HL-60/S4 treated with phorbol 12-myristate 13-acetate at 8.2 ng/mL for 4 days and 3 days (cell line): Measurements from ENCODE around the gene PHF21A.

Experiments used
- in situ Hi-C: fragments of 300-500 bp; cut with MboI; formaldehyde crosslinking; loops from 2 replicates; pipeline ENCODE4 v1.15.0; 2022; ENCODE audit warnings: low sequenced_read_pairs

Gene PHF21A

DNA sequence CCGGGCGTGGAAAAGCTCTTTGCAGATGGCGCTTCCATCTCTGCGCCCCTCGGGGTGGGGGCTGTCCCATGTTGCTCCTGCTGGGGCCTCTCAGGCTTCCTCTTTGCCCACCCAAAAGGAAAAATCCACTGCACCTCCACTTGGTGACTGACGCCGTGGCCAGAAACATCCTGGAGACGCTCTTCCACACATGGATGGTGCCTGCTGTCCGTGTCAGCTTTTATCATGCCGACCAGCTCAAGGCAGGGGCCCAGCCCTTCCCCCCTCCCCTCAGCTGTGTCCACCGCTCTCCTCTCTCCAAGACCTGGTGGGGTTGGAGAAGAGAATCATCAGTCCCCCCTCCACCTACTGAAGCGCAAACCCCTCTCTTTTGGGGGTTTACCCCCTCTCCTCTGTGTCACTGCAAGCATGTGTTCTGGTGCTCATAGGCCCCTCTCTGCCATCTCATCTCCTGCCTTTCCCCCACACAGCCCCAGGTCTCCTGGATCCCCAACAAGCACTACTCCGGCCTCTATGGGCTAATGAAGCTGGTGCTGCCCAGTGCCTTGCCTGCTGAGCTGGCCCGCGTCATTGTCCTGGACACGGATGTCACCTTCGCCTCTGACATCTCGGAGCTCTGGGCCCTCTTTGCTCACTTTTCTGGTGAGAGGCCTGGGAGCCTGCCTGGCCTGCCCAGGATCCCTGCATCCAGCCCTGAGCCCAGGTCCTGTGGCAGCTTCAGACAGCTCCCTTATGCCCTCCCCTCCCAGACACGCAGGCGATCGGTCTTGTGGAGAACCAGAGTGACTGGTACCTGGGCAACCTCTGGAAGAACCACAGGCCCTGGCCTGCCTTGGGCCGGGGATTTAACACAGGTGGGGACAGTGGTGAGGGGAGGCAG, 197.0 kb downstream of the PHF21A start:
- in situ Hi-C loops: no loop called here

GRCh38 chr11:45922425-45923082, 198.7 kb downstream of the PHF21A start, which contains the start of gene LARGE2:
Gene LARGE2, plus strand, starts transcription at chr11:45922656. Its CDS starts 227 bp downstream, at chr11:45922883.
- in situ Hi-C loops: no loop called here

DNA sequence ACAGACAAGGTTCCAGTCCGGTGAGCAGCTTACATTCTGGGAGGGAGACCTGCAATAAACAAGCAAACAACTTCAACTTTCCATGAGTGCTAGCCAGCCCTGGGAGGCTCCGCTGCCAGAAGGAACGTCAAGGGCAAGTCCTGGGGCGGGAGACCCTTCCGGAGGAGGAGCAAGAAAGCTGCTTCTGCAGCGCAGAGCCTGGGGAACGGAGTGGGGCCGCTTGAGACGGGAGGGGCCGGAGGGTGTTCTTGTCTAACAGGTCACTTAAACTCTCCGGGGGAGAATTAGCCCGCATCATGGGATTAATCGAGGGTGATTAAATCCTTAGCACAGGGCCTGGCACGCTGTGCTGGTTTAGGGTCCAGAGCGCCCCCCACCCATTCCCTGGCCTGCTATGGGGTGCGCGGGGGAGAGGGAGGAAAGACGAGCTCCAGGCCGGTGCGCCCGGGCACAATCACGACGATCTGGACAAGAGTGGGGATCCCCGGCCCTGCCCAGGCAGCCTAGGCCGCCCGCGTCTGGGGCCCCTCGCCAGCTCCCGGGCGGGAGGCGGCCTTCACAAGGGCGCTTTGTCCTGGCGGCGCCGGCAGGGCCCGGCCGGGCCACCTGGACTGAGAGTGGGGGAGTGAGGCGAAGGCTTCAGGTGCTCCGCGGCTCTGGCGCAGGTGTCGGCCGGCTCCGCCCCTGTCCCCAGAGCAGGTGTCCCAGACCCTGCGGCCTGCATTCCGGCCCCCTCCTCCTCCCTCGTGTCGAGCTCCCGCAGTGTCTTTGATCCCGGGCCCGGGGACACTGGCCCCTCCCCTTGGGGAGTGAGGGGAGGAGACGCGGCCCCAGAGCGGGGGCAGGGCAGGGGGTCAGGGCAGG, 199.5 kb downstream of the PHF21A start:
- in situ Hi-C loops: no loop called here

DNA sequence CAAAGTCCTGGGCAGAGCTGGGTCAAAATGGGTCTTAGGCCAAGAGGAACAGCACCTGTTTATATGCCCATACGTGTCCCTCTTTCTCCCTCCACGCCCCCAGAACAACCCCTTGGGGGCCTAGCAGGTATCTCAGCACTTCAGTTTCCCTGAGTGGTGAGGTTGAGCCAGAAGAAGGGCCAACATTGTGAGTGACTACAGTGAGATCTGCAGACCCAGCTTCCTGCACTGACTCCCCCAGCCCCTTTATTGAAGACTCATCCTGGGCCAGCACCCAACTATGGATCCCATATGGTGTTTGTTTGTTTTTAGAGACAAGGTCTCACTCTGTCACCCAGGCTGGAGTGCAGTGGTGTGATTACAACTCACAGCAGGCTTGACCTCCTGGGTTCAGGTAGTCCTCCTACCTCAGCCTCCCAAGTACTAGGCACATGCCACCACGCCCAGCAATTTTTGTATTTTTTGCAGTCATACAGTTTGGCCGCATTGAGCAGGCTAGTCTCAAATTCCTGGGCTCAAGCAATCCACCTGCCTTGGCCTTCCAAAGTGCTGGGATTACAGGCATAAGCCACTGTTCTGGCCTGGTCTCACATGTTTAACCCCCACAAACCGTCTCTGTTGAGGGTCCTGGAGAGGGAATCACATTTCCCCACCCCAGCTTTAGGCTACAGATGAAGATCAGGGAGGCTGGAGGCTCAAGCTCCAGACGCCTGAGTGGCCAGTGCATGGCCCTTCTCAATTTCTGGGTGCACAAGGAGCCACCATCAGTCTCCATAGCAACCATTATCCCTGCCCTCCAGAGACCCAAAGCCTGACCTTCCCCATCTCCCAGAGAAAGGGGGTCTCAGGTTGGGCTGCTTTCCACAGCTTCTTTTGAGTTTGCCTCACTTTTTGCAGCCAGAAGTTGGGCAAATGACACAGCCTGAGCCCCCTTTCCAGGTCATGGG, 200.4 kb downstream of the PHF21A start:
- in situ Hi-C loops: no loop called here

DNA sequence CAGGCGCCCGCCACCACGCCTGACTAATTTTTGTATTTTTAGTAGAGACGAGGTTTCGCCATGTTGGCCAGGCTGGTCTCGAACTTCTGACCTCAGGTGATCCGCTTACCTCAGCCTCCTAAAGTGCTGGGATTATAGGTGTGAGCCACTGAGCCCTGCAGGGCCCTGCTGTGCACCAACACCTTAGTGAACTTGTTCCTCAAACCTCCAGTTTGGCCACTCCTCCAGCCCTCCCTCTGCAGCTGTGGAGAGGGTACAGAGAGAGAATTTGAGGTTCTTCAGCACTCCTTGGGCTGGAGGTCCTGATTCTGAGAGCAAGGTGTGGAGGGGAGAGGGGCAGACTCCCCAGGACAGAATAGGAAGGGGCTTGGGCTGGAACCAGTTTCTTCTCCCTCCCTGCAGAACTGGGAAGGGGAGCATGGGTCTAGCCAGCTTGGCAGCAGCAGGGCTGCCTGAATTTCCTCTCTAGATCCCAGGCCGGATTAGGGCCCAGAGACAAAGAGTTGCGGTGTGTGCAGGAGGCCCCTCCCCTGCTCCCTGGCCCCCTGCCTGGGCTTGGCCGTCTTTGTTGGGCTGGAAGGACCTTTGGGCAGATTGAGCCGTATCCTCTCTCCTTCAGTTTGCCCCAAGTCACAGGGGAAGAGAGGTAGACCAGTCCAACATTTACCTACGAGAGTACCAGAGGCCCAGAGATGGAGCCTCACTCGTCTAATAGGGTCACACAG, 201.3 kb downstream of the PHF21A start:
- in situ Hi-C loops: no loop called here

GRCh38 chr11:45918962-45919675, 202.1 kb downstream of the PHF21A start:
- in situ Hi-C loops: no loop called here

- in situ Hi-C loops: no loop called here
Observed at GRCh38 chr11:45918331-45918941, 202.8 kb downstream of the PHF21A start.

- in situ Hi-C loops: no loop called here
Observed at GRCh38 chr11:45917623-45918330, 203.5 kb downstream of the PHF21A start, which contains the start of gene PEX16. Gene PEX16, minus strand, starts transcription at chr11:45917877. Its CDS starts 66 bp downstream, at chr11:45917811.

GRCh38 chr11:45917286-45917622, 204.0 kb downstream of the PHF21A start:
- in situ Hi-C loops: no loop called here

- in situ Hi-C loops: no loop called here
Observed at GRCh38 chr11:45915446-45915845, 205.8 kb downstream of the PHF21A start.

- in situ Hi-C loops: no loop called here
Observed at GRCh38 chr11:45913942-45914635, 207.2 kb downstream of the PHF21A start.

- in situ Hi-C loops: no loop called here
Observed at GRCh38 chr11:45913514-45913913, 207.7 kb downstream of the PHF21A start.

DNA sequence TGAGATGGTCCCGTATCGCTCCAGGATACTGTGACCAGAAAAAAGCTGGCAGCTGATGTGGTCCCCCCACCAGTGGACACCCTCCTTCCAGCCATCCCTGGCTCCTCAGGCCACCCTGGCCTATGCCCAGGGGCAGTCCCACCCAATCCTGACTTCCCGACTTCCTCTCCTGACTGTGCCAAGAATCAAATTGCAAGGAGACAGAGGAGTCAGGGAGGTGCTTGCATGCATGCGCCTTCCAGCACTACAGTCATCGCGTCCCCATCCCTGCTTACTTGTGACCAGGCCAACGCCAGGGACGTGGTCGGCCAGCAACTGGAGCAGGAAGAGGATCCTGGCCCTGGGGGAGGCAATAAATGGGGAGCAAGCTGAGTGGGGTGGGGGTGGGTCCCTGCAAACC, 210.6 kb downstream of the PHF21A start:
- in situ Hi-C loops: no loop called here

DNA sequence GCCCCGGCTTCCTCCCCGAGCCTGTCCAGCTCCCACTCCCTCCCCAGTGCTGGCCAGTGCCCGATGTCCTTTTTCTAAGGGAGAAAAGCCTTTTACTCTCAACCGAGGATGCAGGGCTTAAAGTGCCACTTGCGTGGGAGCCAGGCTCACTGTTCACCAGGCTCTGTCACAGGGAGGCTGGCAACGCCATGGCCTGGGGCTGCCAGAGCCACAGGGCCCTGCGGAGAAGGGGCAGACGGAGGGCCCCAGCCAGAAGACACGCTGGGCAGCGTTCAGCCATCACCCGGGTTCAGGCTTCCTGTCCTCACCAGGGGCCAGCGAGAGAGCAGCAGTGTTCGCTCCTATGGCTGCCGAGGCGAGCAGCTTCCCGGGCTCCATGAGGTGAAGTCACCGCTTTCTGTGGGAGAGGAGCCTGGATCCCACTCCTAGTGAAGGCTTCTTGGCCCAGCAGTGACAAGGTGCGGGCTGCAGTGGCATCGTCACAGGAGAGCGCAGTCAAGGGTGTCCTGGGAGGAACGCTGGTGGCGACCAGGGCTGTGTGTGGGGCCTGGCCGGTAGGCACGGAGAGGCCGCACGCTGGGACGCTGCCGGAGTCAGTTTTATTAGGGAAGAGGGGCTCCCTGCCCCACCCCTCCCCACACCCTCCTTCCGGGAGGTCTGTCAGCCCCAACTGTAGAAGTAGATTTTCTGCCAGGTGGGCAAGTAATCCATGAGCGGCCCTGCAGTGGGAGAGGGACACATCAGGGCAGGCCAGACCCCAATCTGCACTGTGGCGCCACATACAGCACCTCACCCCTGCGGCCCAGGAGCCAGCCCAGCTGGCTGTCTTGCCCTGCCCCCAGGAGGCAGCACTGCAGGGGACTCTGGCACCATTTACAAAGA, 211.4 kb downstream of the PHF21A start:
- in situ Hi-C loops: no loop called here

- in situ Hi-C loops: no loop called here
Observed at GRCh38 chr11:45907911-45908370, 213.3 kb downstream of the PHF21A start.

GRCh38 chr11:45906965-45907611, 214.2 kb downstream of the PHF21A start, which contains the start of gene FREY1:
Gene FREY1, minus strand, starts transcription at chr11:45907271. Its CDS starts 26 bp downstream, at chr11:45907245.
- in situ Hi-C loops: no loop called here
